ENCODE measurements around the gene KLHL26.

KLHL26 gene

DNA sequence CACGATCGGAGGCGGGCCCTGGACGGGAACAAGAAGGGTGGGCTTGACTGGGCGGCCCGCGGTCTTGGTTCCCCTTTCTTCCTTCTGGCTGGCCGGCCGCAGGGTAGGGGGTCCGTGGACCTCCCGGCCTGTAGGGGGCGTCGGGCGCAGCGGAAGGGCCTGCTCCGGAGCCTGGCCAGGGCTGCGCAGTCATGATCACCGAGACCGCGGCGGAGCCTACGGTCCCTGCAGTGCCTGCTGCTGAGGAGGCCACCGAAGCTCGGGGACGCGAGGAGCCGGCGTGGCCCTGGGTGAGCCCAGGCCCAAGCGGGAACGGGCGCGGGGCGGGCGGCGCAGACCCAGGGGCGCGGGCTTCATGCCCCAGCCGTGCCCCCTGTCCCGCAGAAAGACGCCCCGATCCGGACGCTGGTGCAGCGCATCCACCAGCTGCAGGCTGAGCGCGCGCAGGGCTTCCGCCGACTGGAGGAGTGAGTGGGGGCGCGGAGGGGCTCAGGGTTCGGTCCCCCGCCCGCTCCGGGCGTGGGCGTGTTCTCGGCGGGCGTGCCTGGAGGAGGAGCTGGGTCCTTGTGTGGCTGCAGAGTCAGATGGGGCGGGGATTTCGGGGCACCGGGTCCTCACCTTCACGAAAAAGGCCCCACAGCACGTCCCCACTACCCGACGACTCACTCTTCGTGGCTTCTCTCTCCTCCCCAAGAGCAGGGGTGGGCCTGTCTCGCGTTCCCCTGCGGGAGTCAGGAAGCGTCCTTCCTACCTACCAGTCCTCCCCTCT lies 48.0 kb upstream of the KLHL26 start, which contains the start of gene REX1BD:
TSS of gene REX1BD (plus strand) at position 188 of the 769 bp plus-strand sequence. CDS start at position 192, 4 bp downstream.
- peaks cover 48% of the 10 kb centered on the region for H3K4me1 ChIP-seq (ENCODE audit: insufficient read depth, low read length)
- H4K20me1 ChIP-seq (ENCODE audit: insufficient read depth, low read length), result peaks cover 7% of the 10 kb centered on the region
- H2AFZ ChIP-seq (ENCODE audit: low read depth, low read length), result peak within 1 kb of the TSS; percentile 82
- ATAC-seq (ENCODE audit: insufficient read depth, low read depth) (peak; percentile 81), DNase-seq (peak; percentile 95)
- H3K27me3 ChIP-seq (ENCODE audit: insufficient read depth, low read length, poor library complexity), result no peaks in the 10 kb centered on the region
- peaks cover 14% of the 10 kb centered on the region for H3K79me2 ChIP-seq (ENCODE audit: insufficient read depth, low read length)
- peaks cover 8% of the 10 kb centered on the region for H3K36me3 ChIP-seq (ENCODE audit: insufficient read depth, low read length)
- H3K9ac ChIP-seq (ENCODE audit: low read depth, low read length), result peak within 1 kb of the TSS; percentile 75
- H3K27ac ChIP-seq (ENCODE audit: low read length), result peak within 1 kb of the TSS; percentile 85
- no peaks in the 10 kb centered on the region for H3K9me3 ChIP-seq (ENCODE audit: insufficient read depth, low read length, severe bottlenecking)
- H3K4me2 ChIP-seq (ENCODE audit: insufficient read depth, low read length), result peak within 1 kb of the TSS; percentile 81
- TF ChIP-seq, protein P1, sequence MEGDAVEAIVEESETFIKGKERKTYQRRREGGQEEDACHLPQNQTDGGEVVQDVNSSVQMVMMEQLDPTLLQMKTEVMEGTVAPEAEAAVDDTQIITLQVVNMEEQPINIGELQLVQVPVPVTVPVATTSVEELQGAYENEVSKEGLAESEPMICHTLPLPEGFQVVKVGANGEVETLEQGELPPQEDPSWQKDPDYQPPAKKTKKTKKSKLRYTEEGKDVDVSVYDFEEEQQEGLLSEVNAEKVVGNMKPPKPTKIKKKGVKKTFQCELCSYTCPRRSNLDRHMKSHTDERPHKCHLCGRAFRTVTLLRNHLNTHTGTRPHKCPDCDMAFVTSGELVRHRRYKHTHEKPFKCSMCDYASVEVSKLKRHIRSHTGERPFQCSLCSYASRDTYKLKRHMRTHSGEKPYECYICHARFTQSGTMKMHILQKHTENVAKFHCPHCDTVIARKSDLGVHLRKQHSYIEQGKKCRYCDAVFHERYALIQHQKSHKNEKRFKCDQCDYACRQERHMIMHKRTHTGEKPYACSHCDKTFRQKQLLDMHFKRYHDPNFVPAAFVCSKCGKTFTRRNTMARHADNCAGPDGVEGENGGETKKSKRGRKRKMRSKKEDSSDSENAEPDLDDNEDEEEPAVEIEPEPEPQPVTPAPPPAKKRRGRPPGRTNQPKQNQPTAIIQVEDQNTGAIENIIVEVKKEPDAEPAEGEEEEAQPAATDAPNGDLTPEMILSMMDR (IDR thresholded peaks at IDR 0.05; ENCODE audit: borderline replicate concordance, extremely low read depth, low read length, poor library complexity, severe bottlenecking), result peak; percentile 87
- TF ChIP-seq EZH2 (IDR thresholded peaks at IDR 0.05; ENCODE audit: borderline replicate concordance, low read depth, low read length, severe bottlenecking), result no peak
- H3K4me3 ChIP-seq (ENCODE audit: low read depth in 1 of 2, low read length in 2 of 2), result peak within 1 kb of the TSS; percentile 33 to 71

DNA sequence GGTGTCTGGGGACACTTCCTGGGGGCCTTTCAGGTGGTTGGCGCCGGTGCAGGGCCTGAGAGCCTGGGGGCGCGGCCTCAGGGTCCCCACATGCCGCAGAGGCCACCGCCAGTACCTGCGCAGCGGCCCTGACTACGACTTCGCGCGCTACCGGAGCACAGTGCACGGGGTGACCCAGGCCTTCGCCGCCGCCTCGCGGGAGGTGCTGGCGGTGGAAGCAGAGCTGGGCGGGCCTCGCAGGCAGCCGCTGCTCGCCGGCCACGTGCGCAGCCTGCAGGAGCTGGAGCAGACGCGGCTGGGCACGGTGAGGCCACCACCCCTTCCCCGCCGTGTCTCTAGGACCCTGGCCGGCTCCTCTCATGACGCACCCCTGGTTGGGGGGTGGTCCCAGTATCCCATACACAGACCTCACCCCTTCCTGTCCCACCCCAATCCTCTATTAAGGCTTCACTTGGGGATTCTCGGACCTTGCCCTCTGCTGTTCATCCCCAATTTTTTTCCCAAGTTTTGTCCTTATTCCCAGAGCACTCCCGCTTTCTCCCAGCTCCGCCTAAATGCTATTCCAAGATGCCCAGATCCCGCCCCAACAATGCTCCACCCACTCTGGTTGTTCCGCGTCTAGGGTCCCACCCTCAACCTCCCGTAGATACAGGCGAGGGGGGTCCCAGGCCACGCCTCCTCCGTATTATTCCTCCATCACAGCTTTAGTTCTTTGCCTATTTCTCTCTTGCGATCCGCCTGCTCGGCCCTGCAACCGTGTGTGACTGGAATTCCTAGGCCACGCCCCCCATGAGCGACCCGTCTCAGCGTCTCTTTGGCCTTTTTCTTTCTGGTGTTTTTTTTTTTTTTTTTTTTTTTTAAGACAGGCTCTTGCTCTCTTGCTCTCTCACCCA lies 47.2 kb upstream of the KLHL26 start:
- H4K20me1 ChIP-seq (ENCODE audit: insufficient read depth, low read length), result peaks cover 7% of the 10 kb centered on the region
- H3K27me3 ChIP-seq (ENCODE audit: insufficient read depth, low read length, poor library complexity), result no peaks in the 10 kb centered on the region
- H3K4me3 ChIP-seq (ENCODE audit: low read depth in 1 of 2, low read length in 2 of 2), result peak overlapping the region; percentile 33 to 71
- peaks cover 56% of the 10 kb centered on the region for H3K4me1 ChIP-seq (ENCODE audit: insufficient read depth, low read length)
- peak overlapping the region; percentile 81 for H3K4me2 ChIP-seq (ENCODE audit: insufficient read depth, low read length)
- ATAC-seq (ENCODE audit: insufficient read depth, low read depth) (peak; percentile 58), DNase-seq (peak; percentile 73)
- peak overlapping the region; percentile 82 for H2AFZ ChIP-seq (ENCODE audit: low read depth, low read length)
- H3K9me3 ChIP-seq (ENCODE audit: insufficient read depth, low read length, severe bottlenecking), result no peaks in the 10 kb centered on the region
- peaks cover 14% of the 10 kb centered on the region for H3K79me2 ChIP-seq (ENCODE audit: insufficient read depth, low read length)
- TF ChIP-seq, protein P1 (IDR thresholded peaks at IDR 0.05; ENCODE audit: borderline replicate concordance, extremely low read depth, low read length, poor library complexity, severe bottlenecking), result peak; percentile 27
- no peak for TF ChIP-seq EZH2 (IDR thresholded peaks at IDR 0.05; ENCODE audit: borderline replicate concordance, low read depth, low read length, severe bottlenecking)
- peak overlapping the region; percentile 75 for H3K9ac ChIP-seq (ENCODE audit: low read depth, low read length)
- peaks cover 8% of the 10 kb centered on the region for H3K36me3 ChIP-seq (ENCODE audit: insufficient read depth, low read length)
- peak overlapping the region; percentile 85 for H3K27ac ChIP-seq (ENCODE audit: low read length)

DNA sequence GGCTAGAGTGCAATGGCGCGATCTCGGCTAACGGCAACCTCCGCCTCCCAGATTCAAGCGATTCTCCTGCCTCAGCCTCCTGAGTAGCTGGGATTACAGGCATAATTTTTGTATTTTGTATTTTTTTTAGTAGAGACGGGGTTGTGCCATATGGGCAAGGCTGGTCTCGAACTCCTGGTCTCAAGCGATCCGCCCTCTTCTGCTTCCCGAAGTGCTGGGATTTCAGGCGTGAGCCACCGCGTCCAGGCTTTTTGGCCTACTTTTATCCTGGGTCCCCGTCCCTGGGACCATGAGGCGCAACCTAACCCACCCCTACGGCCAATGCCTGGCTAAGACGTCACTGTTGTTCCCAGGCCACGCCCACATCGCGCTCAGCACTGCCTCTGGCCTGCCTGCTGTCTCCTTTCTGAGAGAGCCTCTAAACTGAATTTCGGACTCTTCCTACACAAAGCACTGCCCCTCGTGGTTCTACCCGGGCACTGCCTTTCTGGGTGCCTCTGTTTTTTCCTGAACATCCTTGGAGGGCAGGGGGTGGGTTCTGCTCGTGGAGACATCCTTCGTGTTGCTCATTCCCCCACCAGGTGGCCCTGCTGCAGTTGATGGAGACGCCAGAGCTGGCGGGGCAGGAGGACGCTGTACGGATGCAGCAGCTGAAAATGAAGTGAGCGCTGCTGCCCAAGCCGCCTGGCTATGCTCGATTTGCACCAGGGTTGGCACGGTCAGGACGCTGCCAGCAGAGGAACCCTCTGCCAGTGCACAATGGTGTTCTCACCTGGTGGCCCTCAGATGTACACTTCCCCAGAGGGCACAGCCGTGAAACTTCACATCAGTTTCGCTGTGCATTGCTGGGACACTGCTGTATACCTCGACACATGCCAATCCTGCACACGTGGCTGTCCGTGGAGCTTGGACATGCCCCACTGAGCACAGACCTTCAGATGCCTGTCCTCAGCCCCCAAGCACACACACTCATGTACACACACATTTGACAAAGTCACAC lies 46.3 kb upstream of the KLHL26 start:
- ATAC-seq (ENCODE audit: insufficient read depth, low read depth) (no peak), DNase-seq (peak; percentile 25)
- Histone ChIP-seq H3K4me1 (ENCODE audit: insufficient read depth, low read length) (peaks cover 53% of the 10 kb centered on the region), H4K20me1 (ENCODE audit: insufficient read depth, low read length) (peaks cover 7% of the 10 kb centered on the region), H3K27ac (ENCODE audit: low read length) (no peak overlapping the region), H3K27me3 (ENCODE audit: insufficient read depth, low read length, poor library complexity) (no peaks in the 10 kb centered on the region), H3K9me3 (ENCODE audit: insufficient read depth, low read length, severe bottlenecking) (no peaks in the 10 kb centered on the region), H2AFZ (ENCODE audit: low read depth, low read length) (no peak overlapping the region), H3K9ac (ENCODE audit: low read depth, low read length) (0 out of 2 replicates have a peak overlapping the region, but pooled peaks have one; percentile 75), H3K36me3 (ENCODE audit: insufficient read depth, low read length) (peaks cover 8% of the 10 kb centered on the region), H3K79me2 (ENCODE audit: insufficient read depth, low read length) (peaks cover 14% of the 10 kb centered on the region), H3K4me3 (ENCODE audit: low read depth in 1 of 2, low read length in 2 of 2) (peak overlapping the region in 1 of 2 experiments; percentile 71; a peak in 1 of 4 replicates), H3K4me2 (ENCODE audit: insufficient read depth, low read length) (peak overlapping the region; percentile 81)
- TF ChIP-seq, protein P1 (IDR thresholded peaks at IDR 0.05; ENCODE audit: borderline replicate concordance, extremely low read depth, low read length, poor library complexity, severe bottlenecking), result peak; percentile 29
- no peak for TF ChIP-seq EZH2 (IDR thresholded peaks at IDR 0.05; ENCODE audit: borderline replicate concordance, low read depth, low read length, severe bottlenecking)

All from DND-41 (cell line).